ENCODE measurements around the gene STX11.
"Not testable (repeated sequence)": the region's sequence is repeated elsewhere in the genome, so short reads cannot be mapped to it uniquely, and the experiment has no call there.

The STX11 gene

GRCh38 chr6:144162977-144163376 lies 12.7 kb downstream of the STX11 start:
- intact Hi-C loops (cut with DNase I): no loop called here
- DNase-seq: no peak

GRCh38 chr6:144165784-144166183 lies 15.5 kb downstream of the STX11 start:
- intact Hi-C loops (cut with DNase I): no loop called here
- DNase-seq: no peak

- no peak for DNase-seq
- intact Hi-C loops (cut with DNase I): no loop called here
Measured at GRCh38 chr6:144170044-144170443, 19.7 kb downstream of the STX11 start.

GRCh38 chr6:144171406-144171805 lies 21.1 kb downstream of the STX11 start:
- no peak for DNase-seq
- intact Hi-C loops (cut with DNase I): no loop called here

GRCh38 chr6:144174006-144174405 lies 23.7 kb downstream of the STX11 start:
- intact Hi-C loops (cut with DNase I): no loop called here
- DNase-seq: no peak

- intact Hi-C loops (cut with DNase I): no loop called here
- DNase-seq: no peak
Measured at GRCh38 chr6:144176043-144176442, 25.7 kb downstream of the STX11 start.

- intact Hi-C loops (cut with DNase I): no loop called here
- DNase-seq: no peak
Measured at GRCh38 chr6:144177726-144178125, 27.4 kb downstream of the STX11 start.

- intact Hi-C loops (cut with DNase I): no loop called here
- DNase-seq: no peak
Measured at GRCh38 chr6:144178323-144178722, 28.0 kb downstream of the STX11 start.

- intact Hi-C loops (cut with DNase I): no loop called here
- DNase-seq: no peak
Measured at GRCh38 chr6:144179237-144179636, 28.9 kb downstream of the STX11 start.

- intact Hi-C loops (cut with DNase I): no loop called here
- DNase-seq: no peak
Measured at GRCh38 chr6:144179828-144180227, 29.5 kb downstream of the STX11 start.

GRCh38 chr6:144180354-144180753 lies 30.0 kb downstream of the STX11 start:
- intact Hi-C loops (cut with DNase I); DNase-seq: not testable (repeated sequence)

GRCh38 chr6:144181639-144182038 lies 31.3 kb downstream of the STX11 start:
- intact Hi-C loops (cut with DNase I): no loop called here
- no peak for DNase-seq

GRCh38 chr6:144184186-144184585 lies 33.9 kb downstream of the STX11 start:
- intact Hi-C loops (cut with DNase I); DNase-seq: not testable (repeated sequence)

- intact Hi-C loops (cut with DNase I): no loop called here
- no peak for DNase-seq
Measured at GRCh38 chr6:144185133-144185836, 35.0 kb downstream of the STX11 start.

- intact Hi-C loops (cut with DNase I): no loop called here
- no peak for DNase-seq
Measured at GRCh38 chr6:144186817-144187625, 36.7 kb downstream of the STX11 start.

- DNase-seq: no peak
- intact Hi-C loops (cut with DNase I): no loop called here
Measured at GRCh38 chr6:144189351-144189750, 39.0 kb downstream of the STX11 start.

- no peak for DNase-seq
- intact Hi-C loops (cut with DNase I): no loop called here
Measured at GRCh38 chr6:144190080-144190479, 39.8 kb downstream of the STX11 start.

GRCh38 chr6:144190593-144190992 lies 40.3 kb downstream of the STX11 start:
- intact Hi-C loops (cut with DNase I): no loop called here
- no peak for DNase-seq

- intact Hi-C loops (cut with DNase I): no loop called here
- DNase-seq: no peak
Measured at GRCh38 chr6:144193181-144193580, 42.9 kb downstream of the STX11 start.

- DNase-seq: no peak
- intact Hi-C loops (cut with DNase I): no loop called here
Measured at GRCh38 chr6:144194293-144194810, 44.0 kb downstream of the STX11 start.
